ENCODE results near the gene OSBPL6. TPM values are rescaled to one million over a fixed set of nuclear protein-coding genes. Genes with fewer than 3 reads are reported as not detected.
A peak's percentile ranks its signal among the peaks of the same experiment; 100 is the strongest.

The OSBPL6 gene
- total and polyA plus RNA-seq, 9 of the 15 experiments (the other 6 are each of a cell fraction or from before 2014, with no cell fraction given), result 3.4 to 12.7 (median 9.3) TPM

DNA sequence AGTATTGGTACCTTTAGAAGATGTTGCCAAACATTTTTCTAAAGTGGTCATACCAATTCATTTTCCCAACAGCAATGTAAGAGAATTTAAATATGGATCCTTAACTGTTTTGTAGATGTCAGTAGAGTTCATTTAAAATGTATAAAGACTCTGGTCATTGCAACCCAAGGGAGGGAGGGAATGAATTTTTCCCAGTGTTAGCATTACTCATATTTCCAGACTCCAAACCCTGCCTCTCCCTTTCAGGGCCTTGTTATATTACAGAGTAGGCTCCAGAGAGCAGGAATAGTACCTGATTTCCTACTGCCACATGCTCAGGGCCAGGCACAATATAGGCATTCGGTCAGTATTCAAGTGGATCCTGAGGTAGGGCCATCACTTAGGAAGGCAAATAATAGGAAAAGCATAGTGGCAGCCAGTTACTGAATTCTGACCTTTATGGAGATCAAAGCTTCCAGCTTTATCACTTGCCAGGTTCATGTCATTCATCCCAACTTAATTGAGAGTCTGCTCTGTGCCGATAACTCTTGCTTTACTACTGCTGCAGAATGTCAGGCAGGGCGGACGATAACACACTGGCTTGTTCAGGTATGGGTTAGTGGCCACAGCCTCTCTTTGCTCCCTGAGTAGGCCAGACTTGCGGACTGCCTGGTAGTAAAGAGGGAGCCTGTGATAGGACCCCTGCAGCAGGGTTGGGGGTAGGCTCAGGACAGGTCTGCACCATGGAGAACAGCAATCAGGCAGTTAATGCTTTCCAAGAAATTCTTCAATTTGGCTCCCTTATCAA lies 75.3 kb downstream of the OSBPL6 start (continued):
- TF ChIP-seq, protein P1, sequence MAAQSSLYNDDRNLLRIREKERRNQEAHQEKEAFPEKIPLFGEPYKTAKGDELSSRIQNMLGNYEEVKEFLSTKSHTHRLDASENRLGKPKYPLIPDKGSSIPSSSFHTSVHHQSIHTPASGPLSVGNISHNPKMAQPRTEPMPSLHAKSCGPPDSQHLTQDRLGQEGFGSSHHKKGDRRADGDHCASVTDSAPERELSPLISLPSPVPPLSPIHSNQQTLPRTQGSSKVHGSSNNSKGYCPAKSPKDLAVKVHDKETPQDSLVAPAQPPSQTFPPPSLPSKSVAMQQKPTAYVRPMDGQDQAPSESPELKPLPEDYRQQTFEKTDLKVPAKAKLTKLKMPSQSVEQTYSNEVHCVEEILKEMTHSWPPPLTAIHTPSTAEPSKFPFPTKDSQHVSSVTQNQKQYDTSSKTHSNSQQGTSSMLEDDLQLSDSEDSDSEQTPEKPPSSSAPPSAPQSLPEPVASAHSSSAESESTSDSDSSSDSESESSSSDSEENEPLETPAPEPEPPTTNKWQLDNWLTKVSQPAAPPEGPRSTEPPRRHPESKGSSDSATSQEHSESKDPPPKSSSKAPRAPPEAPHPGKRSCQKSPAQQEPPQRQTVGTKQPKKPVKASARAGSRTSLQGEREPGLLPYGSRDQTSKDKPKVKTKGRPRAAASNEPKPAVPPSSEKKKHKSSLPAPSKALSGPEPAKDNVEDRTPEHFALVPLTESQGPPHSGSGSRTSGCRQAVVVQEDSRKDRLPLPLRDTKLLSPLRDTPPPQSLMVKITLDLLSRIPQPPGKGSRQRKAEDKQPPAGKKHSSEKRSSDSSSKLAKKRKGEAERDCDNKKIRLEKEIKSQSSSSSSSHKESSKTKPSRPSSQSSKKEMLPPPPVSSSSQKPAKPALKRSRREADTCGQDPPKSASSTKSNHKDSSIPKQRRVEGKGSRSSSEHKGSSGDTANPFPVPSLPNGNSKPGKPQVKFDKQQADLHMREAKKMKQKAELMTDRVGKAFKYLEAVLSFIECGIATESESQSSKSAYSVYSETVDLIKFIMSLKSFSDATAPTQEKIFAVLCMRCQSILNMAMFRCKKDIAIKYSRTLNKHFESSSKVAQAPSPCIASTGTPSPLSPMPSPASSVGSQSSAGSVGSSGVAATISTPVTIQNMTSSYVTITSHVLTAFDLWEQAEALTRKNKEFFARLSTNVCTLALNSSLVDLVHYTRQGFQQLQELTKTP (IDR thresholded peaks at IDR 0.05; ENCODE audit: low read depth in 1 of 2, partially characterized antibody in 2 of 2), result peak in 1 of 2 experiments; percentile 79
- TF ChIP-seq TAF7 (tag; IDR thresholded peaks at IDR 0.05), result no peak
- TF ChIP-seq, protein P2, sequence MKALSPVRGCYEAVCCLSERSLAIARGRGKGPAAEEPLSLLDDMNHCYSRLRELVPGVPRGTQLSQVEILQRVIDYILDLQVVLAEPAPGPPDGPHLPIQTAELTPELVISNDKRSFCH (CRISPR knock-in tag; IDR thresholded peaks at IDR 0.05), result no peak
- TF ChIP-seq, protein P2 (tag; IDR thresholded peaks at IDR 0.05), result peak; percentile 99
- TF ChIP-seq, protein P3, sequence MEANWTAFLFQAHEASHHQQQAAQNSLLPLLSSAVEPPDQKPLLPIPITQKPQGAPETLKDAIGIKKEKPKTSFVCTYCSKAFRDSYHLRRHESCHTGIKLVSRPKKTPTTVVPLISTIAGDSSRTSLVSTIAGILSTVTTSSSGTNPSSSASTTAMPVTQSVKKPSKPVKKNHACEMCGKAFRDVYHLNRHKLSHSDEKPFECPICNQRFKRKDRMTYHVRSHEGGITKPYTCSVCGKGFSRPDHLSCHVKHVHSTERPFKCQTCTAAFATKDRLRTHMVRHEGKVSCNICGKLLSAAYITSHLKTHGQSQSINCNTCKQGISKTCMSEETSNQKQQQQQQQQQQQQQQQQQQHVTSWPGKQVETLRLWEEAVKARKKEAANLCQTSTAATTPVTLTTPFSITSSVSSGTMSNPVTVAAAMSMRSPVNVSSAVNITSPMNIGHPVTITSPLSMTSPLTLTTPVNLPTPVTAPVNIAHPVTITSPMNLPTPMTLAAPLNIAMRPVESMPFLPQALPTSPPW (CRISPR knock-in tag; IDR thresholded peaks at IDR 0.05), result no peak
- no peak for TF ChIP-seq ZNF668 (CRISPR knock-in tag; IDR thresholded peaks at IDR 0.05)
- peak; percentile 98 for TF ChIP-seq POLR2AphosphoS5 (IDR thresholded peaks at IDR 0.05; ENCODE audit: control insufficient read depth, insufficient read depth, low read depth, low read length)
- peak; percentile 26 for TF ChIP-seq TAF1 (IDR thresholded peaks at IDR 0.05; ENCODE audit: control insufficient read depth, extremely low read depth, insufficient read depth, low read length, severe bottlenecking)
- TF ChIP-seq, protein P4, sequence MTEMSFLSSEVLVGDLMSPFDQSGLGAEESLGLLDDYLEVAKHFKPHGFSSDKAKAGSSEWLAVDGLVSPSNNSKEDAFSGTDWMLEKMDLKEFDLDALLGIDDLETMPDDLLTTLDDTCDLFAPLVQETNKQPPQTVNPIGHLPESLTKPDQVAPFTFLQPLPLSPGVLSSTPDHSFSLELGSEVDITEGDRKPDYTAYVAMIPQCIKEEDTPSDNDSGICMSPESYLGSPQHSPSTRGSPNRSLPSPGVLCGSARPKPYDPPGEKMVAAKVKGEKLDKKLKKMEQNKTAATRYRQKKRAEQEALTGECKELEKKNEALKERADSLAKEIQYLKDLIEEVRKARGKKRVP (CRISPR knock-in tag; IDR thresholded peaks at IDR 0.05), result no peak
- TF ChIP-seq, protein P5, sequence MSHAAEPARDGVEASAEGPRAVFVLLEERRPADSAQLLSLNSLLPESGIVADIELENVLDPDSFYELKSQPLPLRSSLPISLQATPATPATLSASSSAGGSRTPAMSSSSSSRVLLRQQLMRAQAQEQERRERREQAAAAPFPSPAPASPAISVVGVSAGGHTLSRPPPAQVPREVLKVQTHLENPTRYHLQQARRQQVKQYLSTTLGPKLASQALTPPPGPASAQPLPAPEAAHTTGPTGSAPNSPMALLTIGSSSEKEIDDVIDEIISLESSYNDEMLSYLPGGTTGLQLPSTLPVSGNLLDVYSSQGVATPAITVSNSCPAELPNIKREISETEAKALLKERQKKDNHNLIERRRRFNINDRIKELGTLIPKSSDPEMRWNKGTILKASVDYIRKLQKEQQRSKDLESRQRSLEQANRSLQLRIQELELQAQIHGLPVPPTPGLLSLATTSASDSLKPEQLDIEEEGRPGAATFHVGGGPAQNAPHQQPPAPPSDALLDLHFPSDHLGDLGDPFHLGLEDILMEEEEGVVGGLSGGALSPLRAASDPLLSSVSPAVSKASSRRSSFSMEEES (CRISPR knock-in tag; IDR thresholded peaks at IDR 0.05), result no peak
- TF ChIP-seq GATAD2B (IDR thresholded peaks at IDR 0.05; ENCODE audit: borderline replicate concordance), result 0 out of 2 replicates have a peak, but pooled peaks have one; percentile 37
- peak; percentile 60 for TF ChIP-seq NEUROD1 (IDR thresholded peaks at IDR 0.05; ENCODE audit: borderline replicate concordance, low read depth, low read length, partially characterized antibody)
- TF ChIP-seq NR4A1 (CRISPR knock-in tag; IDR thresholded peaks at IDR 0.05), result no peak
- peak; percentile 79; the same call in 1 of the 2 replicates for TF ChIP-seq NR4A1 (tag; IDR thresholded peaks at IDR 0.05)
- no peak for TF ChIP-seq PHF8 (IDR thresholded peaks at IDR 0.05; ENCODE audit: borderline replicate concordance, low read length)
- peak; percentile 81 for TF ChIP-seq ZNF589 (CRISPR knock-in tag; IDR thresholded peaks at IDR 0.05; ENCODE audit: low read depth)
- no peak for TF ChIP-seq ZBTB8A (IDR thresholded peaks at IDR 0.05; ENCODE audit: partially characterized antibody)
